ENCODE measurements around the gene SLC29A2. TPM values are rescaled to one million over a fixed set of nuclear protein-coding genes. Genes with fewer than 3 reads are reported as not detected.

The SLC29A2 gene
- total and polyA plus RNA-seq, 2 donors (not counting 1 experiment from before 2014, with no cell fraction given), result 0.17 to 1.7 TPM

DNA sequence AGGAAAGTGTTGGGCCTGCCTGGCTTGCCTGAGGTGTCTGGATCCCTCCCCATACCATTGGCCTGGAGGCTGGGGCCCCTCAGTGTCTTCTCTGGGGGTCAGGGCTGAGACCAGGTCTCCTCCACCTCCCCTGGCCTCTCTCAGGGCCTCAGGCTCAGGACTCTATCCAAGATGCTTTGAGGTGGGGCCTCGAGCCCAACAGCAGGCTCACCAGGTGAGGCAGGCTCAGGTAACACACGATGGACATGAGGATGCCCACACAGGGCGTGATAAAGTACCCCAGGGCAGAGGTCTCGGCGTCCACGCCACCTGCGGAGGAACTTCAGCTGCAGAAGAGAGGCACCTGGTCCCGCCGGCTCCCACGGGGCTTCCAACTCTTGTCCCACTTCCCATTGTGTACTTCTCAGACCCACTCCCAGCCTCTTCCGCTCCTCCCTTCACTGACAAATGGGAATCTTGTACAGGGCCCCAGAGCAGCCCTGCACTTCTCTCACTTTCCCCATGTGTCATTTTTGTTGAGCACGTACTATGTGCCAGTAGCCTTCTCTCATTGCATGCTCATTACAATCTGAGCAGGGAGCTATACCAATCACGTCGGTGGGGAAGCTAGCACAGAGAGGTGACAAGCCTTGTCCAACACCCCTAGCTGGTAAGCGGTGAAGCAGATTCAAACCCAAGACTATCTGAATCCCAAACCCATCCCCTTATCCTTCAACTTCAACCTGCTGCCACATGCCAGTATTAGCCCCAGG, 3.8 kb downstream of the SLC29A2 start:
- Histone ChIP-seq H3K9ac (ENCODE audit: insufficient read depth, low read length) (no peak overlapping the region), H3K36me3 (ENCODE audit: control insufficient read depth, insufficient read depth, low read length) (no peaks in the 10 kb centered on the region), H4K20me1 (ENCODE audit: control insufficient read depth, extremely low read depth, insufficient read depth, low read length) (no peaks in the 10 kb centered on the region), H3K4me2 (ENCODE audit: extremely low read depth, insufficient read depth, low read length) (no peak overlapping the region), H3K27ac (ENCODE audit: insufficient read depth, low read length) (no peak overlapping the region), H2AFZ (ENCODE audit: low read length) (no peak overlapping the region), H3K9me3 (ENCODE audit: control insufficient read depth, insufficient read depth, low read depth, low read length) (no peaks in the 10 kb centered on the region), H3K27me3 (ENCODE audit: control insufficient read depth, insufficient read depth, low read length) (peaks cover 11% of the 10 kb centered on the region), H3K4me3 (replicated peaks in 1 of 4; ENCODE audit: control extremely low read depth in 1 of 4, insufficient read depth in 1 of 4, low read depth in 3 of 4, low read length in 4 of 4) (no peak overlapping the region), H3K4me1 (ENCODE audit: control insufficient read depth, extremely low read depth, insufficient read depth, low read length) (peaks cover 6% of the 10 kb centered on the region), H3K79me2 (ENCODE audit: control insufficient read depth, insufficient read depth, low read length) (no peaks in the 10 kb centered on the region)
- DNase-seq (ENCODE audit: low read depth in 2 of 2), result no peak
- no peak for TF ChIP-seq EZH2 (IDR thresholded peaks at IDR 0.05; ENCODE audit: low read length, missing control alignments)
- TF ChIP-seq, protein P1, sequence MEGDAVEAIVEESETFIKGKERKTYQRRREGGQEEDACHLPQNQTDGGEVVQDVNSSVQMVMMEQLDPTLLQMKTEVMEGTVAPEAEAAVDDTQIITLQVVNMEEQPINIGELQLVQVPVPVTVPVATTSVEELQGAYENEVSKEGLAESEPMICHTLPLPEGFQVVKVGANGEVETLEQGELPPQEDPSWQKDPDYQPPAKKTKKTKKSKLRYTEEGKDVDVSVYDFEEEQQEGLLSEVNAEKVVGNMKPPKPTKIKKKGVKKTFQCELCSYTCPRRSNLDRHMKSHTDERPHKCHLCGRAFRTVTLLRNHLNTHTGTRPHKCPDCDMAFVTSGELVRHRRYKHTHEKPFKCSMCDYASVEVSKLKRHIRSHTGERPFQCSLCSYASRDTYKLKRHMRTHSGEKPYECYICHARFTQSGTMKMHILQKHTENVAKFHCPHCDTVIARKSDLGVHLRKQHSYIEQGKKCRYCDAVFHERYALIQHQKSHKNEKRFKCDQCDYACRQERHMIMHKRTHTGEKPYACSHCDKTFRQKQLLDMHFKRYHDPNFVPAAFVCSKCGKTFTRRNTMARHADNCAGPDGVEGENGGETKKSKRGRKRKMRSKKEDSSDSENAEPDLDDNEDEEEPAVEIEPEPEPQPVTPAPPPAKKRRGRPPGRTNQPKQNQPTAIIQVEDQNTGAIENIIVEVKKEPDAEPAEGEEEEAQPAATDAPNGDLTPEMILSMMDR (conservative IDR thresholded peaks at IDR 0.05 in 1 of 2, IDR thresholded peaks at IDR 0.05 in 1 of 2; ENCODE audit: low read depth in 1 of 2, low read length in 2 of 2), result no peak

DNA sequence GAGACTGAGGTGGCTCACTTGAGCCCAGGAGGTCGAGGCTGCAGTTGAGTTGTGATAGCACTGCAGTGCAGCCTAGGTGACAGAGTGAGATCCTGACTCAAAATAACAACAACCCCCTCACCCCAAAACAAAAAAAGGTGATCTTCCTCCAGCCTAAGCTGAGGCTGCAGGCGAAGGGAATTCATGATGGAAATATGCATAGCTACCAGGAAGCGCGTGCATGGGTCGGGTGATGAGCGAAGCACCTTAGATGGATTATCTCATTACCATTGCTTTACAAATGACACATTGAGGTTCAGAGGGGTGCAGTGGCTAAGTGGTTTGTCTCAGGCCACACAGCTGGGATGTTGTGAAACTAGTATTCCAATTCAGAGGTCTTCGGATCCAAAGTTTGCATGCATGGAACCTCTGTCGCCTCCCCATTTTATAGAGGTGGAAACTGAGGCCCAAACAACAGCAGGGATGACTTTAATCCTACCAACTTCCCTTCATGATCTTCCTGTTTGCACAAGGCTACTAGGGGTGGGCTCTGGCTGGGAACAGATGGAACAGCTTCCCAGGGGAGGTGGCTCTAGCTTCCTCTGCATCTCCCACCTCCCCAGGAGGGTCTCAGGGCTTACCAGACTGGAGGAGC, 4.6 kb downstream of the SLC29A2 start:
- no peak for DNase-seq (ENCODE audit: low read depth in 2 of 2)
- Histone ChIP-seq H3K4me1 (ENCODE audit: control insufficient read depth, extremely low read depth, insufficient read depth, low read length) (peaks cover 6% of the 10 kb centered on the region), H3K9me3 (ENCODE audit: control insufficient read depth, insufficient read depth, low read depth, low read length) (no peaks in the 10 kb centered on the region), H4K20me1 (ENCODE audit: control insufficient read depth, extremely low read depth, insufficient read depth, low read length) (no peaks in the 10 kb centered on the region), H3K36me3 (ENCODE audit: control insufficient read depth, insufficient read depth, low read length) (no peaks in the 10 kb centered on the region), H3K9ac (ENCODE audit: insufficient read depth, low read length) (no peak overlapping the region), H2AFZ (ENCODE audit: low read length) (no peak overlapping the region), H3K4me3 (replicated peaks in 1 of 4; ENCODE audit: control extremely low read depth in 1 of 4, insufficient read depth in 1 of 4, low read depth in 3 of 4, low read length in 4 of 4) (no peak overlapping the region), H3K79me2 (ENCODE audit: control insufficient read depth, insufficient read depth, low read length) (no peaks in the 10 kb centered on the region), H3K27ac (ENCODE audit: insufficient read depth, low read length) (no peak overlapping the region), H3K4me2 (ENCODE audit: extremely low read depth, insufficient read depth, low read length) (no peak overlapping the region), H3K27me3 (ENCODE audit: control insufficient read depth, insufficient read depth, low read length) (peaks cover 5% of the 10 kb centered on the region)
- TF ChIP-seq, protein P1 (conservative IDR thresholded peaks at IDR 0.05 in 1 of 2, IDR thresholded peaks at IDR 0.05 in 1 of 2; ENCODE audit: low read depth in 1 of 2, low read length in 2 of 2), result no peak

DNA sequence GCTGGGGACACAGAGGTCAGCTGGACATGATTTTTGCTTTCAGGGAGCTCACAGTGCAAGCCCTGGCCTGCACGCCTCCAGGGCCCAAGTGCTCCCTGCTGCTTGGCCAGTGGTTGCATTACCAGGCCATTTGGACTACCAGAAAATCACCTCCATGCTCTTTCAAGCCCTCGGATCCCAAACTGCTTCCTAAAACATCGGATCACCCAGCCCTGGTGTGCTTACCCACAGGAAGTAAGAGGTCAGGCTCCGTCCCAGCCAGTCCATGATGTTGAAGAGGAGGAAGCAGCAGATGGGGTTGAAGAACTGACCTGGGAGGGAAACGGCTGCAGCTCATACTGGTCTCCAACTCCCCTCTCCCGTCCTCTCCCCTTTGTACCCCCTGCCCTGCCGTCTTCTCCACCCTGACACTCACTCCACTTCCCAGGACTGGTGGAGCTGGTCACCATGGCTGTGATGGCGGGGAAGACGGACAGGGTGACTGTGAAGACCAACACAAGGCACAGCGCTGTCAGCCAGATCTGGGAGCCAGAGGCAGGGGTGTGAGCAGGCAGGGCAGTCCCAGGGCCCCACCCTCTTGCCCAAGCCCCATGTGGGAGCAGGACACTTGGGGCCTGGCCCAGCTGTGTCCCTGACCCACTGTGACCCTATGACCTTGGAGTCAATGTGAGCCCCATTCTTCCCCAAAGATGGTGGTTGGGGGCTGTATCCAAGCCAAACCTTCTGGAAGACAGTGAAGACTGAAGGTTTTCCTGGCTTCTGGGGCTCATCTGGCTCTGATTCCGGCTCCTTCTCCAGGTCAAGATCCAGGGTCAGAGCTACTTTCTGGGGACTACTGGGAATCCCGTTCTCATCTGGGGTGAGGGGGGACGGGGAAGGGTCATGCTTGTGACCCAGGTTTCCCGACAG, 5.6 kb downstream of the SLC29A2 start:
- H4K20me1 ChIP-seq (ENCODE audit: control insufficient read depth, extremely low read depth, insufficient read depth, low read length), result no peaks in the 10 kb centered on the region
- H2AFZ ChIP-seq (ENCODE audit: low read length), result no peak overlapping the region
- no peak for DNase-seq (ENCODE audit: low read depth in 2 of 2)

More for the DNA sequence above, 5.6 kb downstream of the SLC29A2 start:
- no peak for TF ChIP-seq EZH2 (IDR thresholded peaks at IDR 0.05; ENCODE audit: low read length, missing control alignments)
- TF ChIP-seq, protein P1 (conservative IDR thresholded peaks at IDR 0.05 in 1 of 2, IDR thresholded peaks at IDR 0.05 in 1 of 2; ENCODE audit: low read depth in 1 of 2, low read length in 2 of 2), result no peak
- Histone ChIP-seq H3K79me2 (ENCODE audit: control insufficient read depth, insufficient read depth, low read length) (no peaks in the 10 kb centered on the region), H3K4me3 (replicated peaks in 1 of 4; ENCODE audit: control extremely low read depth in 1 of 4, insufficient read depth in 1 of 4, low read depth in 3 of 4, low read length in 4 of 4) (no peak overlapping the region), H3K9ac (ENCODE audit: insufficient read depth, low read length) (no peak overlapping the region), H3K9me3 (ENCODE audit: control insufficient read depth, insufficient read depth, low read depth, low read length) (no peaks in the 10 kb centered on the region), H3K4me2 (ENCODE audit: extremely low read depth, insufficient read depth, low read length) (no peak overlapping the region), H3K36me3 (ENCODE audit: control insufficient read depth, insufficient read depth, low read length) (no peaks in the 10 kb centered on the region), H3K27me3 (ENCODE audit: control insufficient read depth, insufficient read depth, low read length) (peaks cover 3% of the 10 kb centered on the region), H3K4me1 (ENCODE audit: control insufficient read depth, extremely low read depth, insufficient read depth, low read length) (peaks cover 6% of the 10 kb centered on the region), H3K27ac (ENCODE audit: insufficient read depth, low read length) (no peak overlapping the region)

Measured in fibroblast of lung (primary cell).